Measurements from ENCODE around the gene SLIT3.

SLIT3 gene

GRCh38 chr5:169013208-169013728, 287.7 kb downstream of the SLIT3 start:
- Histone ChIP-seq H3K9ac (ENCODE audit: low read depth, low read length, poor library complexity, severe bottlenecking) (no peak overlapping the region), H3F3A (ENCODE audit: low read depth) (no peaks in the 10 kb centered on the region), H3K4me3 (ENCODE audit: low read length, poor library complexity, severe bottlenecking) (no peak overlapping the region), H3K9me2 (replicated peaks; ENCODE audit: low read depth, low read length) (no peaks in the 10 kb centered on the region), H2AFZ (ENCODE audit: low read length) (no peak overlapping the region), H3K4me1 (ENCODE audit: insufficient read depth, low read length, poor library complexity, severe bottlenecking) (peaks cover 8% of the 10 kb centered on the region), H3K4me2 (ENCODE audit: low read depth, low read length, poor library complexity, severe bottlenecking) (peak overlapping the region; percentile 27), H4K20me1 (ENCODE audit: insufficient read depth, low read length, poor library complexity, severe bottlenecking) (no peaks in the 10 kb centered on the region), H3K9me3 (ENCODE audit: insufficient read depth, low read depth, low read length) (no peaks in the 10 kb centered on the region), H3K27me3 (ENCODE audit: insufficient read depth, low read length, poor library complexity, severe bottlenecking) (no peaks in the 10 kb centered on the region), H3K36me3 (ENCODE audit: insufficient read depth, low read length) (no peaks in the 10 kb centered on the region), H3K79me2 (ENCODE audit: insufficient read depth, low read length) (no peaks in the 10 kb centered on the region)
- TF ChIP-seq EZH2phosphoT487 (IDR thresholded peaks at IDR 0.05; ENCODE audit: borderline replicate concordance) (no peak), CTCF (conservative IDR thresholded peaks at IDR 0.05; ENCODE audit: low read length) (no peak)

- Histone ChIP-seq H3K4me2 (ENCODE audit: low read depth, low read length, poor library complexity, severe bottlenecking) (no peak overlapping the region), H3F3A (ENCODE audit: low read depth) (no peaks in the 10 kb centered on the region), H2AFZ (ENCODE audit: low read length) (no peak overlapping the region)
Measured at GRCh38 chr5:169012450-169012849, 288.5 kb downstream of the SLIT3 start.

DNA sequence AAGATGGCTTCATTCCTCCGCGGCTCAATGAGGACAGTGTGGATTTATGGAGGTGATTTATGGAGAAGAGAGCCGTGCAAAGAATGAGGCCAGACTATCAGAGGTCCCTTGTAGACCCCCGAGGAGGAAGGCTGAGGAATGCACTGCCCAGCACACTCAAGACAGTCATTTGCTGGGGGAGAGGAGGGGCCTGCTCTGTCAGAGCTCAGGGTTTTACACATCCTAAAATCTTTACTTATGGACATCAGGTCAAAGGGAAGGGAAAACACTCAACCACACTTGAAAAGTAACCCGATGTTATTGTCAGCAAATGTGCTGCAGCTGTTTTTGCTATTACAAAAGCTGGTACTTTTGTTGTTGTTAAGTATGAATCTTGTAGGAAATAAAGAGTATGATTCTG, 289.5 kb downstream of the SLIT3 start:
- Histone ChIP-seq H3K36me3 (ENCODE audit: insufficient read depth, low read length) (no peaks in the 10 kb centered on the region), H3K9me2 (replicated peaks; ENCODE audit: low read depth, low read length) (no peaks in the 10 kb centered on the region), H2AFZ (ENCODE audit: low read length) (no peak overlapping the region), H4K20me1 (ENCODE audit: insufficient read depth, low read length, poor library complexity, severe bottlenecking) (no peaks in the 10 kb centered on the region), H3K4me3 (ENCODE audit: low read length, poor library complexity, severe bottlenecking) (no peak overlapping the region), H3K27me3 (ENCODE audit: insufficient read depth, low read length, poor library complexity, severe bottlenecking) (no peaks in the 10 kb centered on the region), H3K79me2 (ENCODE audit: insufficient read depth, low read length) (no peaks in the 10 kb centered on the region), H3K4me1 (ENCODE audit: insufficient read depth, low read length, poor library complexity, severe bottlenecking) (peaks cover 8% of the 10 kb centered on the region), H3K4me2 (ENCODE audit: low read depth, low read length, poor library complexity, severe bottlenecking) (no peak overlapping the region), H3K9ac (ENCODE audit: low read depth, low read length, poor library complexity, severe bottlenecking) (no peak overlapping the region), H3F3A (ENCODE audit: low read depth) (no peaks in the 10 kb centered on the region), H3K9me3 (ENCODE audit: insufficient read depth, low read depth, low read length) (no peaks in the 10 kb centered on the region)
- TF ChIP-seq EZH2phosphoT487 (IDR thresholded peaks at IDR 0.05; ENCODE audit: borderline replicate concordance) (no peak), CTCF (conservative IDR thresholded peaks at IDR 0.05; ENCODE audit: low read length) (no peak)

More at GRCh38 chr5:169012450-169012849, 288.5 kb downstream of the SLIT3 start:
- no peaks in the 10 kb centered on the region for H3K79me2 ChIP-seq (ENCODE audit: insufficient read depth, low read length)
- peaks cover 8% of the 10 kb centered on the region for H3K4me1 ChIP-seq (ENCODE audit: insufficient read depth, low read length, poor library complexity, severe bottlenecking)
- no peaks in the 10 kb centered on the region for H3K36me3 ChIP-seq (ENCODE audit: insufficient read depth, low read length)
- H3K4me3 ChIP-seq (ENCODE audit: low read length, poor library complexity, severe bottlenecking) = no peak overlapping the region
- H3K9ac ChIP-seq (ENCODE audit: low read depth, low read length, poor library complexity, severe bottlenecking) = no peak overlapping the region
- no peaks in the 10 kb centered on the region for H3K9me3 ChIP-seq (ENCODE audit: insufficient read depth, low read depth, low read length)
- no peaks in the 10 kb centered on the region for H3K27me3 ChIP-seq (ENCODE audit: insufficient read depth, low read length, poor library complexity, severe bottlenecking)
- TF ChIP-seq EZH2phosphoT487 (IDR thresholded peaks at IDR 0.05; ENCODE audit: borderline replicate concordance) = no peak
- no peak for TF ChIP-seq CTCF (conservative IDR thresholded peaks at IDR 0.05; ENCODE audit: low read length)
- H4K20me1 ChIP-seq (ENCODE audit: insufficient read depth, low read length, poor library complexity, severe bottlenecking) = no peaks in the 10 kb centered on the region
- H3K9me2 ChIP-seq (replicated peaks; ENCODE audit: low read depth, low read length) = no peaks in the 10 kb centered on the region

Data from Loucy (cell line).